ENCODE results near the gene TGM4.

DNA sequence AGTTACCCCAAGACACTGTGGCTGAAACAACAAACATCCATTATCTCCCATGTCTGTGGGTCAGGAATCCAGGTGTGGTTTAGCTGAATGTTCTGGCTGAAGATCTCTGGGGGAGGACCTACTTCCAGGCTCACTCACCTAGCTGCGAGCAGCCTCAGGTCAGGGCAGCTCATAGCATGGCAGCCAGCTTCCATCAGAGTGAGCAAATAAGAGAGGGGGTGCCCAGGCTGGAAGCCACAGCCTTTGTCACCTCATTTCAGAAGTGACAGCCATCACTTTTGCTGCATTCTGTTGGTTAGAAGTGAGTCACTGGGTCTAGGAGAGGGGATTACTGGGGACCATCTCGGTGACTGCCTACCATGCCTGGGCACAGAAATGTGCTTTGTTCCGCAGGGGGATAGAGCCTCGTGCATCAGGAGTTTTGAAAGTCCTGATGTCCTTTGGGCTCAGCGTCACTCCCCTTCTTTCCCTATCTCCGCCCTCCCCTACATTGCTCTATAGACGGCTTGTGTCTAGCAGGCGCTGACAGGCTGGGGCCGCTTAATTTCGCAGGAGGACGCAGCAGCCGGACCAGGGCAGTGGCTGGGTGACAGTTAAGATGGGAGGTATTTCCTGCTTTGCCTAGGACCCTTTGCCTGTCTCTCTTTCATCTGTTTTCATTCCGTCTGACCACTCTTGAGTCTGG, 25.4 kb downstream of the TGM4 start:
- TF ChIP-seq POLR2A (IDR thresholded peaks at IDR 0.05), result no peak
- no peak for TF ChIP-seq CTCF (IDR thresholded peaks at IDR 0.05)

Measured in lower leg skin (tissue), 3 donors.